ENCODE results near the gene TLX1. TPM values are rescaled to one million over a fixed set of nuclear protein-coding genes. Genes with fewer than 3 reads are reported as not detected.

TLX1 gene
- total RNA-seq, 1 donor from 2014 or later = not detected

DNA sequence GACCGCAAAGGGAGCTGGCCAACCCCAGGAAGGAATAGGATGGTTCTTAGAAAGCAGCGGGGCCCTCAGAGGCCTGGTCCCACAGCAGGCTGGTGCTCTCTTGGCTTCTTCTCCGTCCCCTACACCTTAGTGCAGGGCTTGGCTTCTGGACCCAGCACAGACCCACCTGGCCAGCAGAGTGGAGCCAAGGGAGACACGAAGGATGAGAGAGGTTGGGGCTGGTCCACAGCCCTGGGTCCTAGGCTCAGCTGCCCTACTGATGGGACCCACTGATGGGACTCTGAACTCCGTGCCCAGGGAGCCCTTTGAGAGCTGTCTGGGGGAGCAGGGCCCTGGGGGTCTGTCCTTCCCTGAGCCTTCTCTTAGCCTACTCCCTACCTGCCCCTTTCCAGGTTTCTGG, 6.2 kb upstream of the TLX1 start:
- Histone ChIP-seq H3K4me3 (no peak overlapping the region), H3K27me3 (peaks cover 20% of the 10 kb centered on the region), H3K36me3 (no peaks in the 10 kb centered on the region), H3K9me3 (no peaks in the 10 kb centered on the region), H3K4me1 (peaks cover 18% of the 10 kb centered on the region), H3K27ac (no peak overlapping the region)
- TF ChIP-seq, protein P1, sequence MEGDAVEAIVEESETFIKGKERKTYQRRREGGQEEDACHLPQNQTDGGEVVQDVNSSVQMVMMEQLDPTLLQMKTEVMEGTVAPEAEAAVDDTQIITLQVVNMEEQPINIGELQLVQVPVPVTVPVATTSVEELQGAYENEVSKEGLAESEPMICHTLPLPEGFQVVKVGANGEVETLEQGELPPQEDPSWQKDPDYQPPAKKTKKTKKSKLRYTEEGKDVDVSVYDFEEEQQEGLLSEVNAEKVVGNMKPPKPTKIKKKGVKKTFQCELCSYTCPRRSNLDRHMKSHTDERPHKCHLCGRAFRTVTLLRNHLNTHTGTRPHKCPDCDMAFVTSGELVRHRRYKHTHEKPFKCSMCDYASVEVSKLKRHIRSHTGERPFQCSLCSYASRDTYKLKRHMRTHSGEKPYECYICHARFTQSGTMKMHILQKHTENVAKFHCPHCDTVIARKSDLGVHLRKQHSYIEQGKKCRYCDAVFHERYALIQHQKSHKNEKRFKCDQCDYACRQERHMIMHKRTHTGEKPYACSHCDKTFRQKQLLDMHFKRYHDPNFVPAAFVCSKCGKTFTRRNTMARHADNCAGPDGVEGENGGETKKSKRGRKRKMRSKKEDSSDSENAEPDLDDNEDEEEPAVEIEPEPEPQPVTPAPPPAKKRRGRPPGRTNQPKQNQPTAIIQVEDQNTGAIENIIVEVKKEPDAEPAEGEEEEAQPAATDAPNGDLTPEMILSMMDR (IDR thresholded peaks at IDR 0.05) = no peak
- no peak for TF ChIP-seq POLR2A (IDR thresholded peaks at IDR 0.05)
- no peak for TF ChIP-seq POLR2AphosphoS5 (IDR thresholded peaks at IDR 0.05; ENCODE audit: insufficient read depth in 1 of 2, low read depth in 1 of 2)
- intact Hi-C loops (cut with DNase I) = no loop called here
- no peak for DNase-seq (ENCODE audit: extremely low spot score in 2 of 2)

DNA sequence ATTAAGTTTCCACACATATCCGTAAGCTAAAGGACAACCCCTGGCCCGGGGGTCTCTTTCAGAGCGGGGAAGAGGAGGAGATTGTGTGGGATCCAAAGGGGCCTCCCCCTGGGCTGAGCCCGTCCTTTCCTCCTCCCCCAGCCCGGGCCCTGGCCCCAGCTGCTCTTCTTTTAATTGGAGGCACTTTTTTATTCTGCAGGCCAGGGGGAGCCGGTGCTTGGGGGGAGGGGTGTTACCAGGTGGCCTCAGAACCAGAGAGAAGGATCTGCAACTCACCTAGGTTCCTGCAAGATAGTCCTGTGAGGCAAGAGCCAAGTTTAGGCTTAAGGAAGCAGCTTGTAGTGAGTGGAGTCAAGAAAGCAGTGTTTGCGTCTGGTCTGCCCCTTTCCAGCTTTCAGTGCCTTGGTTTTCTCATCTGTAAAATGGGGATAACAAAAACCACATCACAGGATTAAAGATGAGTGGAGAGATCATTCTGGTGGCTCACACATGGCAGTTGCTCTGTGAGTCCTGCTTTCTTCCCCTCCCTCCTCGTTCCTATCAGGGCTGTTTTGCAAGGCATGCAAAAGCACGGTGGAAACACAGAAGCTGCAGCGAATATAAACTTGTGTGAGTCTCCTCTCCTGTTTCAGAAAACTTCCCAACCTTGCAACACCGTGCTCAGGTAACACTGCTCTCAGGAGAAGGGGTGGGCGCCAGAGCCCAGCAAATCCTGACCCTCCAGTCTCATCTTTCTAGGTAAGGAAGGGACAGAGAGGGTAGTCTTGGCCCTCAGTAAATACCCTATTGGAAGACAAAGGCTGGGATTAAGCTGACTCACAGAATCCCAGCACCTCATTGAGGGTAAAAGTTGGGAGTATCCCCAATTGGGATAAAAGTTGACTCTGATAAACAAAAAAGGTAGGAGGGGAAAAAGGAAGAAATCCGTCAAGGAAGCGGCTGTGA, 4.1 kb upstream of the TLX1 start:
- no peaks in the 10 kb centered on the region for H3K9me3 ChIP-seq
- H3K4me3 ChIP-seq = no peak overlapping the region
- no peak for DNase-seq (ENCODE audit: extremely low spot score in 2 of 2)
- H3K4me1 ChIP-seq = peaks cover 25% of the 10 kb centered on the region
- H3K36me3 ChIP-seq = no peaks in the 10 kb centered on the region
- no peak overlapping the region for H3K27ac ChIP-seq
- intact Hi-C loops (cut with DNase I) = no loop called here
- H3K27me3 ChIP-seq = peaks cover 18% of the 10 kb centered on the region
- TF ChIP-seq, protein P1 (IDR thresholded peaks at IDR 0.05) = no peak
- TF ChIP-seq POLR2AphosphoS5 (IDR thresholded peaks at IDR 0.05; ENCODE audit: insufficient read depth in 1 of 2, low read depth in 1 of 2) (no peak), POLR2A (IDR thresholded peaks at IDR 0.05) (no peak)

DNA sequence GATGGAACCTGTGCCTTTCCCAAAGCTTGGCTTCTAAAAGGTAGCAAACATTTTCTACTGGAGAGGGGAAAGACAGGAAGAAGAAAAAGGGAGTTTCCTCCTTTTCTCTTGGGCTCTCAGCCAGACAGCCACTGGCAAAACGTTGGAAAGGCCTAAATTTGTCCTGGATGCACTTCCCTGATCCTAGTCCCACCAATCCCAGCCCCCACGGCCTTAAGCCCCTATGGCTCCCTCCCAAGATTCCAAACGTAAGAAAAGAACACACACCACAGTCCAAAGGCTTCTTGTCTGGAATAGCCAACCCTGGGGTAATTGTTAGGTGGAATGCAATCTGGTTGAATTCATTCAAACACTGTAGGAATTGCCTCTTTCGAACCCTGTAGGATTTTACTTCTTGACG, 959 bp upstream of the TLX1 start:
- intact Hi-C loops (cut with DNase I) = no loop called here
- Histone ChIP-seq H3K27me3 (peaks cover 17% of the 10 kb centered on the region), H3K36me3 (no peaks in the 10 kb centered on the region), H3K9me3 (no peaks in the 10 kb centered on the region), H3K27ac (no peak overlapping the region), H3K4me3 (no peak overlapping the region), H3K4me1 (peaks cover 28% of the 10 kb centered on the region)
- DNase-seq (ENCODE audit: extremely low spot score in 2 of 2) = no peak
- TF ChIP-seq POLR2A (IDR thresholded peaks at IDR 0.05) = no peak
- TF ChIP-seq, protein P1 (IDR thresholded peaks at IDR 0.05) = no peak
- no peak for TF ChIP-seq POLR2AphosphoS5 (IDR thresholded peaks at IDR 0.05; ENCODE audit: insufficient read depth in 1 of 2, low read depth in 1 of 2)

DNA sequence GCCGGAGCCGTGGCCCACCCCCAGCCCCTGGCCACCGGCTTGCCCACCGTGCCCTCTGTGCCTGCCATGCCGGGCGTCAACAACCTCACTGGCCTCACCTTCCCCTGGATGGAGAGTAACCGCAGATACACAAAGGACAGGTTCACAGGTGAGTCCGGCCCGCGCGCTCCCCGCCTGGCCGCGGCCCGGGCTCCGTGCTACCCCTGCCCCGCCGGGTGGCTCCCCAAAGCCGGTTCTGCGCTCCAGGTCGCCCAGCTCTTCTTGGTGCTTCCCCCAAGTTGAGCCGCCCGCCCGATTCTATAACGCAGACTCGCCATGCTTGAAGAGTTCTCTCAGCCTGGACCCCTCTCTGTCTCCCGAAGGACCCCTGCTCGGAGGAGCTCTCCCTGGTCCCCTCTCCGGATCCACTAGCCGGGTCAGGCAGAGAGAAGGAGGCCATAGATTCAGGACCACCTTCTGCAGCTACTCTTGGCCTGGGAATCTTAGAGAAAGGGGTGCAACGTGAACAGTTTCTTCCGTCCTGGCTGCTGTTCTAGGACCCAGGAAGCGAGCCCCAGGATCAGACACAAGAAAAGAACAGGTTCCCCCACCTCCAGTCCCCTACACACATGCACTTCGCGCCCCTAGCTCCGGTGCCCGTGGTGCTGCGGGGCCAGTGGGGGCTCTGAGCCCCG, 999 bp downstream of the TLX1 start:
- Histone ChIP-seq H3K4me3 (peak overlapping the region in 1 of 2 donors; percentile 39), H3K27me3 (peaks cover 17% of the 10 kb centered on the region), H3K36me3 (no peaks in the 10 kb centered on the region), H3K9me3 (no peaks in the 10 kb centered on the region), H3K4me1 (peaks cover 29% of the 10 kb centered on the region), H3K27ac (no peak overlapping the region)
- no peak for DNase-seq (ENCODE audit: extremely low spot score in 2 of 2)
- intact Hi-C loops (cut with DNase I) = no loop called here
- TF ChIP-seq POLR2A (IDR thresholded peaks at IDR 0.05) (no peak), POLR2AphosphoS5 (IDR thresholded peaks at IDR 0.05; ENCODE audit: insufficient read depth in 1 of 2, low read depth in 1 of 2) (no peak)
- TF ChIP-seq, protein P1 (IDR thresholded peaks at IDR 0.05) = no peak
